ENCODE results near the gene PCED1B. TPM values are rescaled to one million over a fixed set of nuclear protein-coding genes. Genes with fewer than 3 reads are reported as not detected.

The PCED1B gene
- total and polyA plus RNA-seq, 2 experiments from 2014 or later = 5.1 to 6.6 TPM

DNA sequence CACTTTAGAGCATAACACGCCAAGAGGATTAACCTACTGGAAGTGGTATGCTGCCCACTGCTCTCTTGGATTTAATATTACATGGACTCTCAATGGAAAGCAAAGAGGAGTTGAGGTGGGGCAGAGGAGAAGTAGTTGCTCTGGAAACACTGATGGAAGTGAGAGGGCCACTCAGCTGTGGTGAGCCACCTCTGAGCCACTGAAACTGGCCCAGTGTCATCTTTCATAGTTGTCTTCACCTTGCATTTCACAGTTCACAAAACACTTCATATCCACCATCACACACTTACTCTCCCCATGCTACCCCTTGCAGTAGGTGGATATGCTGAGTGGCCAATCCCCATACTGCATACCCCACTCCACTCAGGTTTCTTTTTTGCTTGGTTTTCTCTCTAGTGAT is 12.2 kb upstream of the PCED1B start:
- TF ChIP-seq JUNB (IDR thresholded peaks at IDR 0.05; ENCODE audit: unreplicated experiment) = no peak
- no peak for TF ChIP-seq STAT1 (IDR thresholded peaks at IDR 0.05; ENCODE audit: unreplicated experiment)
- Histone ChIP-seq H3K27me3 (ENCODE audit: insufficient read depth) (no peaks in the 10 kb centered on the region), H2AFZ (no peak overlapping the region), H3K4me3 (no peak overlapping the region), H3K79me2 (replicated peaks; ENCODE audit: insufficient read depth) (no peaks in the 10 kb centered on the region), H3K27ac (ENCODE audit: low read depth) (no peak overlapping the region), H3K4me1 (ENCODE audit: insufficient read depth) (peaks cover 4% of the 10 kb centered on the region; the same call in 1 of the 2 replicates), H4K20me1 (replicated peaks; ENCODE audit: insufficient read depth) (no peaks in the 10 kb centered on the region), H3K9me2 (ENCODE audit: insufficient read depth) (no peaks in the 10 kb centered on the region), H3F3A (replicated peaks; ENCODE audit: low read depth) (no peaks in the 10 kb centered on the region), H3K4me2 (no peak overlapping the region), H3K36me3 (ENCODE audit: insufficient read depth) (no peaks in the 10 kb centered on the region)
- ATAC-seq (no peak), DNase-seq (ENCODE audit: low spot score) (no peak)
- Mint-ChIP-seq H3K27me3 (ENCODE audit: insufficient read depth, low read depth, poor library complexity) (peaks cover 1% of the 10 kb centered on the region), H3K36me3 (ENCODE audit: low read depth) (no peaks in the 10 kb centered on the region), H3K9me3 (peaks cover 4% of the 10 kb centered on the region; the same call in 1 of the 3 replicates), H3K4me3 (no peak overlapping the region), H3K4me1 (peaks cover 25% of the 10 kb centered on the region), H3K27ac (no peak overlapping the region)

DNA sequence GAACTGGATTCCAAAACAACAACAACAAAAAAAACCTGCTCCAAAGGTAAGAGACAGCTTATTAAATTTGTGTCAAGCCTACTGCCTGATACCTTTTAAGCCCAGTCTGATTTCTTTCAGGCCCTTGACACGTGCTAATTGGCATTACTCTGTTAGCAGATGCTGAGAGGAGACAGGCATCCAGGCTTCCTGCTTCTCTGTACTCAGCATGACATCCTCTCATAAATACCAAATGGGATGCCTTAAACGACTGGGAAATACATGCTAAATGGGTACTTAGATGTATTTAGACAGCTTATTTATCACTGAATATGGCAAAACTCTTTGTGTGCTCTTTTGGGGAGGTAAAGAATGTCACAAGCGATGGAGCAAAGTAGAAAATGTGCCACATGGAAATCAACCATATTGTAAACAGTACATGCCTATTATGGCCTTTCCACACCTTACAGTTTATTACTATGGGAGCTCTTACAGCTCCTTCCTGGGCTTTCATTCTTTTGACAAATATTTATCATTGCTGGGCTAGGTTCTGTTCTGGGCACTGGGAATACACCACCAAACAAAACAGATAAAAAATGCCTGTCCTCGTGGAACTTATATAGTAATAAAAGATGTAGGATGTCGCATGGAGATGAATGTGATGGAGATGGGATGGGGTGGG is 11.5 kb upstream of the PCED1B start:
- no peak for DNase-seq (ENCODE audit: low spot score)
- no peak for TF ChIP-seq STAT1 (IDR thresholded peaks at IDR 0.05; ENCODE audit: unreplicated experiment)
- TF ChIP-seq CREB1 (CRISPR knock-in tag; IDR thresholded peaks at IDR 0.05; ENCODE audit: low read depth) = no peak
- no peak for TF ChIP-seq POLR2AphosphoS5 (IDR thresholded peaks at IDR 0.05; ENCODE audit: low read depth)
- no peak for TF ChIP-seq ZNF331 (CRISPR knock-in tag; IDR thresholded peaks at IDR 0.05; ENCODE audit: low read depth)
- TF ChIP-seq, protein P1, sequence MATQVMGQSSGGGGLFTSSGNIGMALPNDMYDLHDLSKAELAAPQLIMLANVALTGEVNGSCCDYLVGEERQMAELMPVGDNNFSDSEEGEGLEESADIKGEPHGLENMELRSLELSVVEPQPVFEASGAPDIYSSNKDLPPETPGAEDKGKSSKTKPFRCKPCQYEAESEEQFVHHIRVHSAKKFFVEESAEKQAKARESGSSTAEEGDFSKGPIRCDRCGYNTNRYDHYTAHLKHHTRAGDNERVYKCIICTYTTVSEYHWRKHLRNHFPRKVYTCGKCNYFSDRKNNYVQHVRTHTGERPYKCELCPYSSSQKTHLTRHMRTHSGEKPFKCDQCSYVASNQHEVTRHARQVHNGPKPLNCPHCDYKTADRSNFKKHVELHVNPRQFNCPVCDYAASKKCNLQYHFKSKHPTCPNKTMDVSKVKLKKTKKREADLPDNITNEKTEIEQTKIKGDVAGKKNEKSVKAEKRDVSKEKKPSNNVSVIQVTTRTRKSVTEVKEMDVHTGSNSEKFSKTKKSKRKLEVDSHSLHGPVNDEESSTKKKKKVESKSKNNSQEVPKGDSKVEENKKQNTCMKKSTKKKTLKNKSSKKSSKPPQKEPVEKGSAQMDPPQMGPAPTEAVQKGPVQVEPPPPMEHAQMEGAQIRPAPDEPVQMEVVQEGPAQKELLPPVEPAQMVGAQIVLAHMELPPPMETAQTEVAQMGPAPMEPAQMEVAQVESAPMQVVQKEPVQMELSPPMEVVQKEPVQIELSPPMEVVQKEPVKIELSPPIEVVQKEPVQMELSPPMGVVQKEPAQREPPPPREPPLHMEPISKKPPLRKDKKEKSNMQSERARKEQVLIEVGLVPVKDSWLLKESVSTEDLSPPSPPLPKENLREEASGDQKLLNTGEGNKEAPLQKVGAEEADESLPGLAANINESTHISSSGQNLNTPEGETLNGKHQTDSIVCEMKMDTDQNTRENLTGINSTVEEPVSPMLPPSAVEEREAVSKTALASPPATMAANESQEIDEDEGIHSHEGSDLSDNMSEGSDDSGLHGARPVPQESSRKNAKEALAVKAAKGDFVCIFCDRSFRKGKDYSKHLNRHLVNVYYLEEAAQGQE (IDR thresholded peaks at IDR 0.05; ENCODE audit: unreplicated experiment) = no peak
- TF ChIP-seq ZNF114 (CRISPR knock-in tag; IDR thresholded peaks at IDR 0.05) = no peak
- no peak for TF ChIP-seq EZH2phosphoT487 (IDR thresholded peaks at IDR 0.05; ENCODE audit: unreplicated experiment)
- TF ChIP-seq, protein P2, sequence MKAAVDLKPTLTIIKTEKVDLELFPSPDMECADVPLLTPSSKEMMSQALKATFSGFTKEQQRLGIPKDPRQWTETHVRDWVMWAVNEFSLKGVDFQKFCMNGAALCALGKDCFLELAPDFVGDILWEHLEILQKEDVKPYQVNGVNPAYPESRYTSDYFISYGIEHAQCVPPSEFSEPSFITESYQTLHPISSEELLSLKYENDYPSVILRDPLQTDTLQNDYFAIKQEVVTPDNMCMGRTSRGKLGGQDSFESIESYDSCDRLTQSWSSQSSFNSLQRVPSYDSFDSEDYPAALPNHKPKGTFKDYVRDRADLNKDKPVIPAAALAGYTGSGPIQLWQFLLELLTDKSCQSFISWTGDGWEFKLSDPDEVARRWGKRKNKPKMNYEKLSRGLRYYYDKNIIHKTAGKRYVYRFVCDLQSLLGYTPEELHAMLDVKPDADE (IDR thresholded peaks at IDR 0.05) = no peak
- TF ChIP-seq, protein P3, sequence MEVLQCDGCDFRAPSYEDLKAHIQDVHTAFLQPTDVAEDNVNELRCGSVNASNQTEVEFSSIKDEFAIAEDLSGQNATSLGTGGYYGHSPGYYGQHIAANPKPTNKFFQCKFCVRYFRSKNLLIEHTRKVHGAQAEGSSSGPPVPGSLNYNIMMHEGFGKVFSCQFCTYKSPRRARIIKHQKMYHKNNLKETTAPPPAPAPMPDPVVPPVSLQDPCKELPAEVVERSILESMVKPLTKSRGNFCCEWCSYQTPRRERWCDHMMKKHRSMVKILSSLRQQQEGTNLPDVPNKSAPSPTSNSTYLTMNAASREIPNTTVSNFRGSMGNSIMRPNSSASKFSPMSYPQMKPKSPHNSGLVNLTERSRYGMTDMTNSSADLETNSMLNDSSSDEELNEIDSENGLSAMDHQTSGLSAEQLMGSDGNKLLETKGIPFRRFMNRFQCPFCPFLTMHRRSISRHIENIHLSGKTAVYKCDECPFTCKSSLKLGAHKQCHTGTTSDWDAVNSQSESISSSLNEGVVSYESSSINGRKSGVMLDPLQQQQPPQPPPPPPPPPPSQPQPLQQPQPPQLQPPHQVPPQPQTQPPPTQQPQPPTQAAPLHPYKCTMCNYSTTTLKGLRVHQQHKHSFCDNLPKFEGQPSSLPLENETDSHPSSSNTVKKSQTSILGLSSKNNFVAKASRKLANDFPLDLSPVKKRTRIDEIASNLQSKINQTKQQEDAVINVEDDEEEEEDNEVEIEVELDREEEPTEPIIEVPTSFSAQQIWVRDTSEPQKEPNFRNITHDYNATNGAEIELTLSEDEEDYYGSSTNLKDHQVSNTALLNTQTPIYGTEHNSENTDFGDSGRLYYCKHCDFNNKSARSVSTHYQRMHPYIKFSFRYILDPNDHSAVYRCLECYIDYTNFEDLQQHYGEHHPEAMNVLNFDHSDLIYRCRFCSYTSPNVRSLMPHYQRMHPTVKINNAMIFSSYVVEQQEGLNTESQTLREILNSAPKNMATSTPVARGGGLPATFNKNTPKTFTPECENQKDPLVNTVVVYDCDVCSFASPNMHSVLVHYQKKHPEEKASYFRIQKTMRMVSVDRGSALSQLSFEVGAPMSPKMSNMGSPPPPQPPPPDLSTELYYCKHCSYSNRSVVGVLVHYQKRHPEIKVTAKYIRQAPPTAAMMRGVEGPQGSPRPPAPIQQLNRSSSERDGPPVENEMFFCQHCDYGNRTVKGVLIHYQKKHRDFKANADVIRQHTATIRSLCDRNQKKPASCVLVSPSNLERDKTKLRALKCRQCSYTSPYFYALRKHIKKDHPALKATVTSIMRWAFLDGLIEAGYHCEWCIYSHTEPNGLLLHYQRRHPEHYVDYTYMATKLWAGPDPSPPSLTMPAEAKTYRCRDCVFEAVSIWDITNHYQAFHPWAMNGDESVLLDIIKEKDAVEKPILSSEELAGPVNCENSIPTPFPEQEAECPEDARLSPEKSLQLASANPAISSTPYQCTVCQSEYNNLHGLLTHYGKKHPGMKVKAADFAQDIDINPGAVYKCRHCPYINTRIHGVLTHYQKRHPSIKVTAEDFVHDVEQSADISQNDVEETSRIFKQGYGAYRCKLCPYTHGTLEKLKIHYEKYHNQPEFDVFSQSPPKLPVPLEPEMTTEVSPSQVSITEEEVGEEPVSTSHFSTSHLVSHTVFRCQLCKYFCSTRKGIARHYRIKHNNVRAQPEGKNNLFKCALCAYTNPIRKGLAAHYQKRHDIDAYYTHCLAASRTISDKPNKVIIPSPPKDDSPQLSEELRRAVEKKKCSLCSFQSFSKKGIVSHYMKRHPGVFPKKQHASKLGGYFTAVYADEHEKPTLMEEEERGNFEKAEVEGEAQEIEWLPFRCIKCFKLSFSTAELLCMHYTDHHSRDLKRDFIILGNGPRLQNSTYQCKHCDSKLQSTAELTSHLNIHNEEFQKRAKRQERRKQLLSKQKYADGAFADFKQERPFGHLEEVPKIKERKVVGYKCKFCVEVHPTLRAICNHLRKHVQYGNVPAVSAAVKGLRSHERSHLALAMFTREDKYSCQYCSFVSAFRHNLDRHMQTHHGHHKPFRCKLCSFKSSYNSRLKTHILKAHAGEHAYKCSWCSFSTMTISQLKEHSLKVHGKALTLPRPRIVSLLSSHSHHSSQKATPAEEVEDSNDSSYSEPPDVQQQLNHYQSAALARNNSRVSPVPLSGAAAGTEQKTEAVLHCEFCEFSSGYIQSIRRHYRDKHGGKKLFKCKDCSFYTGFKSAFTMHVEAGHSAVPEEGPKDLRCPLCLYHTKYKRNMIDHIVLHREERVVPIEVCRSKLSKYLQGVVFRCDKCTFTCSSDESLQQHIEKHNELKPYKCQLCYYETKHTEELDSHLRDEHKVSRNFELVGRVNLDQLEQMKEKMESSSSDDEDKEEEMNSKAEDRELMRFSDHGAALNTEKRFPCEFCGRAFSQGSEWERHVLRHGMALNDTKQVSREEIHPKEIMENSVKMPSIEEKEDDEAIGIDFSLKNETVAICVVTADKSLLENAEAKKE (CRISPR knock-in tag; IDR thresholded peaks at IDR 0.05) = no peak
- no peak for TF ChIP-seq JUNB (IDR thresholded peaks at IDR 0.05; ENCODE audit: unreplicated experiment)
- TF ChIP-seq NANOG (IDR thresholded peaks at IDR 0.05; ENCODE audit: borderline replicate concordance) = no peak

More for the DNA sequence above, 11.5 kb upstream of the PCED1B start:
- Histone ChIP-seq H3K4me1 (ENCODE audit: insufficient read depth) (peaks cover 4% of the 10 kb centered on the region; the same call in 1 of the 2 replicates), H3K36me3 (ENCODE audit: insufficient read depth) (no peaks in the 10 kb centered on the region), H2AFZ (no peak overlapping the region), H3F3A (replicated peaks; ENCODE audit: low read depth) (no peaks in the 10 kb centered on the region), H3K27ac (ENCODE audit: low read depth) (no peak overlapping the region), H3K27me3 (ENCODE audit: insufficient read depth) (no peaks in the 10 kb centered on the region), H3K4me3 (no peak overlapping the region), H3K4me2 (no peak overlapping the region), H4K20me1 (replicated peaks; ENCODE audit: insufficient read depth) (no peaks in the 10 kb centered on the region), H3K9me2 (ENCODE audit: insufficient read depth) (no peaks in the 10 kb centered on the region), H3K79me2 (replicated peaks; ENCODE audit: insufficient read depth) (no peaks in the 10 kb centered on the region)
- Mint-ChIP-seq H3K4me1 (peaks cover 25% of the 10 kb centered on the region), H3K27me3 (ENCODE audit: insufficient read depth, low read depth, poor library complexity) (peaks cover 1% of the 10 kb centered on the region), H3K27ac (no peak overlapping the region), H3K4me3 (no peak overlapping the region), H3K9me3 (peaks cover 4% of the 10 kb centered on the region; the same call in 1 of the 3 replicates), H3K36me3 (ENCODE audit: low read depth) (no peaks in the 10 kb centered on the region)
- no peak for ATAC-seq

Data from GM23338 (cell line).